ENCODE results near the gene NDRG2. TPM values are rescaled to one million over a fixed set of nuclear protein-coding genes. Genes with fewer than 3 reads are reported as not detected.
"Not testable (repeated sequence)": the region's sequence is repeated elsewhere in the genome, so short reads cannot be mapped to it uniquely, and the experiment has no call there.

Gene NDRG2
- total RNA-seq, 1 donor from 2014 or later, result 2.6 TPM

DNA sequence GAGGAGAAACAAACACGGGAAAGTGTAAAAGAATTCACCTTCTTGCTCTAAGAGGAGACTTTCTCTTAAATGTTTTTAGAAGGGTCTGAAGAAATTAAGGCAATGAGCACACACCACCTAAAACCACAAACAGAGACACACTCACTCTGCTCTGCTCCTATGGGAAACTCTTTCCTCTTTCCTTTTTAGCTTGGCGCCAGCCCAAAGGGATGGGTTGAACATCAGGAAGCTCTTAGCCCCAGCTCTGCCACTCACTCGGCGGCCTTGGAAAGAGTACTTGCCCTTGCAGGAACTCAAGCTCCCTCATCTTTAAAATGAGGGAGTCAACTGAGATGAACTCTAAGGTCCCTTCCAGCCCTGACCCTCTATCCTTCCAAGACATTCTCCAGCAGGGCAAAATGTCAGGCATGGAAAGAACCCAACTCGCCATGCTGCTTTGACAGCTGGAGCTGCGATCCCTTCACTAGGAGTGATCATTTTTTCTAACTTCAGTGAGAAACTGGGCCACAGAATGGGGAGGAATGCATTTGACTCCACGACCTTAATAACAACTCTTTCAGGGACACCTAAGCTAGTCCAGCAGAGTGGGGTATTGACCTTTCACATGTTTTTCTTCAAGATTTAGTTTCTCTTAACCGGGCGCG lies 31.8 kb upstream of the NDRG2 start:
- no peak for DNase-seq (ENCODE audit: extremely low read depth, low read depth, low spot score)

DNA sequence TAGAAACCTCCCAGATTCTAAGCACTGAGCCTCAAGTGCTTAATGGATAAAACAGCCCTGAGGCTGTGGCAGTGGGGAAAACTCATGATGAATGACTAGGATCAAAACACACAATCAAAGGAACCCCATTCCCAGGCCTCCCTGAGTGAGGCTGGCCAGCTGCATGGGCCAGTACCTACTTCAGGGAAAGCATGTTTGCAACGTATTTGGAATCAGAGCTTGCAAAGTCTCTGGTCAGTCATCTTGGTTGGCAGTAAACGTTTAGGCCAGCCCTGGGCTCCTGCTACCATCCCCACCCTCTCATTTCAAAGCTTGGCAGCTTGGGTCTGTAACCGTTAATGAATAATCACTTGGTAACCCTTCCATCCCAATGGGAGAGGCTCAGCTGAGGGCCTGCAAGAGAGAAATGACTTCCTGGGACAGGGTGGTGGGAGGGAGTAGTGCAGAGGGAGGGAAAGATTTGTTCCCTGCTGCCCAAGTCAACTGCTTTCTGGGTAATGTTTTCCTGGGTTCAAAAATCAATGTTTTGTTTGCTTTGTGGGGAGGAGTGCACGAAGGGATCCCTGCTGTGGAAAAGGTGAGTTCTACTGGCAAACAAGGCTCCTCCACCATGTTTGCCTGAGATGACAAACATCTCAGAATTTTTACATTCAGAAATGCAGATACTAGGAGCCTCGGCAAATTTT lies 30.7 kb upstream of the NDRG2 start:
- no peak for DNase-seq (ENCODE audit: extremely low read depth, low read depth, low spot score)

DNA sequence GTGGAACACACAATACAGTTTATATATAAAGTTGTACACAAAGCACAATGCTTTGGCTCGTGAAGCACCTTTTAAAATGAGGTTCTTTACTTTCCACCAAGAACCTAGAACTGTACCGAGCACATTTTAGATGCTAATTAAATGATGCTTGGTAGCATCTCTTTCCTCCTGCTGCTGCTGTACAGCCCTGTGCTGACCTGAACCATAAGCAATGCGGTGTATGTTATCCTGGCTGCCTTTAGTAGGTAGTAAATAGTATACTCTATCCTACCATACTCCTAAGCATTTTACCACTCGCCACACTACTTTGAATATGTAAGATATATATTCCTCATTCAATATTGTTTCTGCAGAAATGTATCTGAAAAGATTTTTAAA lies 29.9 kb upstream of the NDRG2 start:
- DNase-seq (ENCODE audit: extremely low read depth, low read depth, low spot score), result no peak

DNA sequence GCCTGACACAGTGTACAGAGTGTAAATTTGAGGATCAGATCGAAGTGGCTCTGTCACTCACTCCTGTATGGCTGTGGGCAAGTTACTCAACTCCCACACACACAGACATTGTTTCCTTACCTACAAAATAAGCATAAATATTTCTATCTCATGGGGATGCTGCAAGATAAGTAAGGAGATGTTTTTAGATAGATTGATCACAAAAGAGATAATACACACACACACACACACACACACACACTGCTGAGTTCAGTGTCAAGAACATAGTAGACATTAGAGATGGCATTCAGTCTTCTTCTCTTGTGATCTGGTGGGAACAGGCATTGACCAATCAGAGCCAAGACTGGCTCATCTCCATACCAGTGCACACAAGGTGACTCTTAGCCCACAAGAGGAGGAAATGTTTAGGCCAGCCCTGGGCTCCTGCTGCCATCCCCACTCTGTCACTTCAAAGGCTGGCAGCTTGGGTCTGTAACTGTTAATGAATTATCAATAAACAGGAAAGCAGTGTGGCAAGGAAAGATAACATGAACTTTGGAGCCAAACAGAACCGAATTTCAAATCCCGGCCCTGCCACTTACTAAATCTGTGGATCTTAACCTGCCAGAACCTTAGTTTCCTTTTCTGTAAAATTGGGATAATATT lies 29.4 kb upstream of the NDRG2 start:
- DNase-seq (ENCODE audit: extremely low read depth, low read depth, low spot score), result no peak

DNA sequence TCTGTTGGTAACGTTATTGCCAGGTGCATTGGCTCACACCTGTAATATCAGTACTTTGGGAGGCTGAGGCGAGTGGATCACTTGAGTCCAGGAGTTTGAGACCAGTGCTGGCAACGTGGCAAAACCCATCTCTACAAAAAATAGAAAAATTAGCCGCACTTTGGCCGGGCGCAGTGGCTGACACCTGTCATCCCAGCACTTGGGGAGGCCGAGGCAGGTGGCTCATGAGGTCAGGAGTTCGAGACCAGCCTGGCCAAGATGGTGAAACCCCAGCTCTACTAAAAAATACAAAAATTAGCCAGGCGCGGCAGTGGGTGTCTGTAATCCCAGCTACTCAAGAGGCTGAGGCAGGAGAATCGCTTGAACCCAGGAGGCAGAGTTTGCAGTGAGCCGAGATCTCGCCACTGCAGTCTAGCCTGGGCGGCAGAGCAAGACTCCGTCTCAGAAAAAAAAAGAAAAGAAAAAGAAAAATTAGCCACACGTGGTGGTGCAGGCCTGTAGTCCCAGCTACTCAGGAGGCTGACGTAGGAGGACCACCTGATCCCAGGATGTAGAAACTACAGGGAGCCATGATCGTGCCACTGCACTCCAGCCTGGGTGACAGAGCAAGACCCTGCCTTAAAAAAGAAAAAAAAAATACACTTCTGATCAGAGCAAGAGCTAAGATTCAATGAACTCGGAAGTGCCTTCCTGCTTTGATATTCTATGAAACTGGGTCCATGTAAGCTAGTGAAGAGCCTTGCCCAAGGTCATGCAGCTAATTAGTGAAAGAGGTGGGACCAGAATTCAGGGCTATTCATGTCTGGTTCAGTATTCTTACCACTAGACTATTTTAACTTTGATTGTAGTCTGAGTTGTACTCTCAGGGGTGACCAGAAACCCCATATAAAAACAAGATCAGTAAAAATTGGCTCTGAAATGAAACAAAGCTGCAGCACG lies 28.6 kb upstream of the NDRG2 start:
- no peak for DNase-seq (ENCODE audit: extremely low read depth, low read depth, low spot score)

DNA sequence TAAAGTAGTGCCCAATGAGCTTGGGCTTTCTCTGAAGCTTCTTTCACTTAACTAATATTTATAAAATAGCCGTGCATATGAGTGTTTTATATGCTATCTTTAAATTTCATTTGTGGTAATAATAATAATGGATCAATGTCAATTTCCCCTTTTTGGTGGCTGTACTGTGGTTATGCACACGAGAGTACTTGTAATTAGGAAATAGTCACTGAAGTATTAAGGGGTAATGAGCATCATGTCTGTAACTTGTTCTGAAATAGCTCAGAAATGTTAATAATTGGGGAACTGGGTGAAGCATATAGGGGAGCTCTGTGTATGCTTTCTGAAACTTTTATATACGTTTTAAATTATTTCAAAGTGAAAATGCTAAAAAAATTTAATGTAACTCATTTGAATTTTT lies 25.7 kb upstream of the NDRG2 start:
- DNase-seq (ENCODE audit: extremely low read depth, low read depth, low spot score), result no peak

DNA sequence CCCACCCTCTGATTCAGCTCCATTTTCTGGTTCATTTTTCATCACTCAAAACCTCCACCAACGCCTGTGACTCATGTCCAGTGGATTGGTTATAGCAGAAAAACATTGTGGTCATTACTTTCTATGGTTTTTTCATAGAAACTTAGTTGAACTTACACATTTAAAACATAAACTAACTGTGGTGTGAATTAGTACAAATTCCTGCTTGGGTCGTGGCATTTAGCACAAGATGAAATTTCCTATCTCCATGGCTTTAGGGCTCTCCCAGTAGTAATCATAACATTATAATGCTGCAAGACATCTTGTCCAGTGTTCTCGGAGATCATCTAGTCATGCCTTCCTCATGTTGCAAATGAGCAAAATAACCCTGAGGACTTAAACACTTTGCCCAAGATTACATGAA lies 24.4 kb upstream of the NDRG2 start:
- DNase-seq (ENCODE audit: extremely low read depth, low read depth, low spot score), result no peak

DNA sequence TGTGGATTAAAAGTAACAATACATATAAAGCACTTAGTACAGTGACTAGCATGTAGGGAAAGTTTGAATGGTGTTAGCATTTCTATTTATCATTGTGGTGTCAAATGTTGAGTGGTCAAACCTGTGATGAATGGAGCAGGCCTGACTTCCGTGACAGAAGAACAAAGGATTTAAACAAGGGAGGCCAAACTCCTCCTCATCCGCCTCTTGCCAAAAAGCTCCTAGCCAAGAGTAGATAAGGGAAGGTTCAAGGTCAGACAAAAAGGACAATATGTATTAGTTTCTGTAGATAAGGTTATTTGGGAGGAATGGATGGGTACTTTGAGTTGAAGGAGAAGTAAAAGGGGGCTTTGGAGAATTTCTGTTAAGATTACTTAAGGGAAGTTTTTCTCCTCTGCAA lies 23.8 kb upstream of the NDRG2 start:
- DNase-seq (ENCODE audit: extremely low read depth, low read depth, low spot score), result no peak

DNA sequence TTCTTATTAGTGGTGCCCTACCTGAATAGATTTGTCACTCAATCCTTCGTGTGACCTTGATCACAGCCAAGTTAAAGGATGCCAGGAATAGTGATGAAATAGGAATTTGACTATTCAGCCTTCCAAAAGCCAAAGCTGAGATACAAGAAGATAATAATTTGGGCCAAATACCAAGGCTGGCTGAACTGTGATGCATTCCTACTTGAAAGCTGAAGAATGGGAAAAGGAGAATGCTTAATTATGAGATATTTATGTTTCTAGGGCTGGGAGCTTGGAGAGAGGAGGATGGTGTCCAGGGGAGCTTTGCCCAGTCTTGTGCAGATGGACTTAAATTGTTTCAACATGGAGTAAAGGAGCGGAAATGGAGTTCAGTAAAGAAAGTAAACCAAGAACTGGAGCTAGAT lies 22.5 kb upstream of the NDRG2 start:
- no peak for DNase-seq (ENCODE audit: extremely low read depth, low read depth, low spot score)

DNA sequence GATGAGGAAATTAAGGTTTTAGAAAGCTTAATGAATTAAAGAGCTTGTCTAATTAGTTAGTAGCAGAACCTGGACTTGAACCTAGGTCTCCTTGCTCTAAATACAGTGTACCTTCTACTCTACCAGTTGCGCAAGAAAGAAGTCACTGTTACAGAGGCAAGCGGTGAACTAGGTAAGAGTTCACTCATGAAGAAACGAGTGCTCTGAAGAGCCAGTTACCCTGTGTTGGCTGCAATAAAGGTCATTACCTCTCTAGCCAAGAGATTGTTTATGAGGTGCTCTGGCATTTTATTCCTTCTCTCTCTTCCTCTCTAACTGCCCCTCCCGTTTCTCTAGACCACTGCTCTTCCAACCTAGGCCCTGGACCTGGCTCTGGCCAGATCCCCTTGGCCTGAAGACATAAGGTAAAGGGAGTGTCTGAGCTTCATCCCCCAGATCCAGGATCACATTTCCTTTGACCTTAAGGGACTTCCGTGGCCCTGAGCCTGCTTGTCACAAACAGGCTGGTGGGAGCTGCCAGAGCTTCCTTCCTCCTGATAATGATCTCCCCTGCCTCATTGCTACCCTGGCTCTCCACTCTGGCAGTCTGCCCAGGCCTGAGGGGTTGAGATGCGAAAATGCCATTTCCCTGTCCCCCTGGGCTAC lies 19.2 kb upstream of the NDRG2 start:
- no peak for DNase-seq (ENCODE audit: extremely low read depth, low read depth, low spot score)

DNA sequence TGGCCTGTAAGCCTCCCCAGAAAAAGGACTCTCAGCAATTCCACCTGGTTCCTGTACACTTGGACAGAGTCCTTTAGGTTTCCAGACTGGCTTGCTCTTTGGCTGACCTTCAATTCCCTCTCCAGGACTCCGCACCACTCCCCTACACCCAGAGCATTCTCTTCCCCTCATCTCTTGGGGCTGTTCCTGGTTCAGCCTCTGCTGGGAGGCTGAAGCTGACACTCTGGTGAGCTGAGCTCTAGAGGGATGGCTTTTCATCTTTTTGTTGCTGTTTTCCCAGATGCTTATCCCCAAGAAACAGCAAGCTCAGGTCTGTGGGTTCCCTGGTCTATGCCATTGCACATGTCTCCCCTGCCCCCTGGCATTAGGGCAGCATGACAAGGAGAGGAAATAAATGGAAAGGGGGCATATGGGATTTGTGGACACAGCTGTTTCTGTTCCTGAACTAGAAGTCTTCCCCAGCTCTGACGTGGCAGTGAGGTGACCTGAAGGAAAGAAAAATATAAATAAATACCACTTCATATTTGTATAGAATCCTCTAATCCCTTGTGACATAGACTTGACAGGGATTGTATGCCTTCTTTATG lies 18.6 kb upstream of the NDRG2 start:
- DNase-seq (ENCODE audit: extremely low read depth, low read depth, low spot score), result no peak

DNA sequence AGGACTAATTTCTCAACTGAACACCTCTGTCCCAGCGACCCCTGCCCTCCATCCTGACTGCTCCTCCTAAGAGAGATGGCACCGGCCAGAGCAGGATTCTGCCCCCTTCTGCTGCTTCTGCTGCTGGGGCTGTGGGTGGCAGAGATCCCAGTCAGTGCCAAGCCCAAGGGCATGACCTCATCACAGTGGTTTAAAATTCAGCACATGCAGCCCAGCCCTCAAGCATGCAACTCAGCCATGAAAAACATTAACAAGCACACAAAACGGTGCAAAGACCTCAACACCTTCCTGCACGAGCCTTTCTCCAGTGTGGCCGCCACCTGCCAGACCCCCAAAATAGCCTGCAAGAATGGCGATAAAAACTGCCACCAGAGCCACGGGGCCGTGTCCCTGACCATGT lies 18.1 kb upstream of the NDRG2 start:
- DNase-seq (ENCODE audit: extremely low read depth, low read depth, low spot score), result no peak

DNA sequence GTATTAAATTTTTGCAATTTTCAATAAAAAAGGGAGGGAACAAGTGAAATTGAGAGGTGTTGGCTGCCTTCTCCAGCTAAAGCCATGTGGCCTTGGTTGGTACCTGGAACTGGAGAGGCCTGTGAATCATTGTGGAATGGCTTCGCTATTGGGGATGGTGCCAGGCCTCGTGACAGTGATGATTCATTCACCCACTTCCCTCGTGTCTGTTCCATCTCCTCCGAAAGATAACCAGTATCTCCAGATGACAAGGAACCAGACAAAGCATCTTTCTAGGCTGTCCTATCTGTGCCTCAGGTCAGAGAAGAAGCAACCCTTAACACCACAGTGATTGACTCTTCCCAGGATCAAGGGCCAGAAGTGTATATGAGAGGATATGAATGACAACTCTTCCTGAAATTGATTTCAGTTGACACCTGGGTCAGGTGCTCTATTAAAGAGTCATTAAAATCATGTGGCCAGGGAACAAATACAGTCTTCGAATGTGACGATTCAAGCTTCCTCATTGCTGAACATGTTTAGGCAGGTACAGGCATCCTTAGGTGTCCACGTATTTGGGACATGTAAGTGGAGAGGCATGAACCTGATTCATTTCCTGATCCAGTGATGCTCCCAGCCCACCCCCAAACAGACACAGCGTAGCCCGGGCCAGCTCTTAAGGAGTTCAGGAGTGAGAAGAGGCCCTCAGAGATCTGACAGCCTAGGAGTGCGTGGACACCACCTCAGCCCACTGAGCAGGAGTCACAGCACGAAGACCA lies 17.0 kb upstream of the NDRG2 start, which contains the start of gene RNASE7:
TSS of gene RNASE7 (plus strand) at position 687 of the 758 bp plus-strand sequence. CDS start 631 bp downstream, outside the sequence.
- DNase-seq (ENCODE audit: extremely low read depth, low read depth, low spot score), result no peak

DNA sequence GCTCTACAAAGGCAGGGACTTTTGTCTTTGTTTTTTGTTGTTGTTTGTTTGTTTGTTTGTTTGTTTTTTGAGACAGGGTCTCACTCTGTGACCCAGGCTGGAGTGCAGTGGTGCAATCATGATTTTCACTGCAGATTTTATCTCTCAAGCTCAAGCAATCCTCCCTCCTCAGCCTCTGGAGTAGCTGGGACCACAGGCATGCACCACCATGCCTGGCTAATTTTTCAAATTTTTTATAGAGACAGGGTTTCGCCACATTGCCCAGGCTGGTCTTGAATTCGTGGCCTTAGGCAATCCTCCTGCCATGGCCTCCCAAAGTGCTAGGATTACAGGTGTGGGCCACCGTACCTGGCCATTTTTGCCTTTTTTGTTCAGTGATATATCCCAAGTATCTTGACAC lies 16.1 kb upstream of the NDRG2 start:
- not testable (repeated sequence) for DNase-seq (ENCODE audit: extremely low read depth, low read depth, low spot score)

DNA sequence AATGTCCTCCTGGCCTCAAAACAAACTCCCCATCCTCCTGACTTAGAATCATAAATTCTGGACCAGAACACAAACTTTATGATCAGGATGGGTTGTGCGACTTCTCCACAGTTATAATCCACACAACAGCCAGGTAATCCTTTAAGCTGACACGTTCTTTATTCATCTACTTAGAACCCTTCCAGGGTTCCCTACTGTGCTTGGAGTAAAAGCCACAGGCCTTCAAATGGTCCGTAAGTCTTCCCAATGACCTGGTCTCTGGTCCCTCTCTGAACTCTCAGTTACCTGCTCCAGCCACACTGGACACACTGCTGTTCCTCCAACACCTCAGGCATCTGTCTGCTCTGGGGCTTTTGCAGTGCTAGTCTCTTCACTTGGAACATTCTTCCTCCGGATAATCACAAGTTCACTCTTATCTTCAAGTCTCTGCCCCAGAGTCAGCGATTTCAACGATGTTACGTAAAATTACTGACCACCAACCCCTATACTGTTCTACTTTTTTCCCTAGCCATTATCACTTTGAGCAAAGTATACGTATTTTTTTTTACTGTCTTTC lies 15.6 kb upstream of the NDRG2 start:
- DNase-seq (ENCODE audit: extremely low read depth, low read depth, low spot score), result no peak

DNA sequence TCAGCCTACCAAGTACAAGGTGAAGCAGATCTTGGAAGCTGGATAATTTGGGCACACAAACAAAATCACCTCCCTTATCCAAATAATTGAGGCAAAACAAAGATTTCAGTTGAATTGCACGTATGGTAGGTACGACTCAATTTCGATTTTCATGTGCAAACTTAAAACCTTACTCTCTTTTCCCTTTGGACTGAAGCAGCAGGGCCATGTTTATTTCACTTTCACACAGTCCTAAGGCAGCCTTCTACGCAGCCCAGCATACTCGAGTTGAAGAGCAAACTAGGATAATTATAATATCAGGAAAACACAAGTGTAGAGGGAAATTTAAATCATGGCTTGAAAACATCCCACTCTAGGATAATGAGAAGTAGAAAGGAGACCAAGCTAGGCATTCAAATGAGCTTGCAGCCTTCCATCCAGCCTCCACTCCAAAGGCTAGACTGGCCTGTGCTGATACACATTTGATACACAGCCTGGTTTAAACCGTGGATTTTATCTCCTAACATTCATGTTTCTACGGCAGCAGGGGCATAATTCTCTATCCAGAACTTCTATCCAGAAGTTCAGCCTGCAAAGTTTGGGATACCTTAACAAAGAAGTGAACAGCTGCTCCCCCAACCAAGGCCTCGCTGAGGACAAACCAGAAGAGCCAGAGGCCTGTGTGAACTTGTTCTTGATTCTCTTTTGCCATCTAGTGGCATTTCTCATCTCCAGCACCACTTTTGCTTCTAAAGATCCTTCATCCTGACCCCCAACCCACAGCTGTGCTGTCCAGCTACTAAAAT lies 14.9 kb upstream of the NDRG2 start:
- DNase-seq (ENCODE audit: extremely low read depth, low read depth, low spot score), result peak; percentile 27

DNA sequence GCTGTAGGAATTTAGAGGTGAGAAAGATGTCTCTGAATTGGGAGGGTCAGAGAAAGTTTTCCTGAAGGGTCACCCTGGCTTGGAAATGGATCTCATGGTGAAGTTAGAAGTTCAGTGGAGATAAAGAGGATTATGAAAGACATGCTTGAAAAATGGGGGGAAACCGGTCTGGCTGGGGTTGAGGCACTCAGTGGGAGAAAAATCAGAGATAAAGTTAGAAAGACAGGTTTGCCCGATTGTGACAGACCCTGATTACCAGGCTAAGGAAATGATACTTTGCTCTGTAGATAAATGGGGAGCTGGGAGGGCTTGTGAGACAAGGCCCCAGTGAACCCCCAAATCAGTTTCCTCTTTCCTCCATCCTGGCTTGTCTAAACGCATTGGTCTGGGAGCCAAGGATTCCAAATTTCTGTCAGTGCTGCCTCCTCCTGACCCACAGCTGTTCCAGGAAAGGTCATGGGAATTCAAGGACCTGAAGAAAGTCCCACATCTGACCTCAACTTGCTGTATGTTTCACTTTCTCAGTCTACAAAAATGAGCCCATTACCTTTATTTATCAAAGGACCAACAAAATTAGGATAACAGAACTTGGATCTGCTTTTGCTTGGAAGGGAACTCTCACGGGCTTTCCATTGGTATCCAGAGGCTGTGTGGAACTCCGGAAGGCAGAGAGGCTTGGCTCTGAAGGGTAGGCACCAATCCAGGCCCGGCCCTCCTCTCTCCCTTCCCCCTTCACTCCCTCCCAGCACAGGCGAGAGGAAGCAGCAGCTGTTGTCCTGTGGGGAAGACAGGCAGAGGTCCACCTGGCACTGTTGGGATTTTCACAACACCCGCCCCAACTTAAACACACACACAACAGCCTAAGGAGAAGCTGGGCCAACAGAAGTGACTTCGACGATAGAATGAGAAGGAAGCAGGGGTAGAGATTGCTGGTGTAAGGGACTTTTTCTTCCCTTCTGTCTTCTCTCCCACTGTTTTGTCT lies 13.9 kb upstream of the NDRG2 start:
- DNase-seq (ENCODE audit: extremely low read depth, low read depth, low spot score), result no peak

All from glomerular endothelial cell (primary cell).